IPS DF 6.9 (cell line): ENCODE data around the gene FUT3.

Source experiments
- DNase-seq: peaks from one replicate; pipeline ENCODE4 v3.0.0-alpha.2; 2013; ENCODE audit warnings: low read depth, low spot score
- H3K27ac ChIP-seq: one replicate; pipeline ENCODE4 v1.5.1; 2013; ENCODE audit warnings: low read length, control low read depth
- H3K27me3 ChIP-seq: 2 replicates; pipeline ENCODE4 v1.6.1; 2013; ENCODE audit warnings: mild to moderate bottlenecking, low read length; ENCODE audit not compliant: control insufficient read depth, insufficient read depth
- H3K36me3 ChIP-seq: 2 replicates; pipeline ENCODE4 v1.6.1; 2013; ENCODE audit warnings: low read length; ENCODE audit not compliant: control insufficient read depth, insufficient read depth
- H3K4me1 ChIP-seq: 2 replicates; pipeline ENCODE4 v1.6.1; 2013; ENCODE audit warnings: low read length; ENCODE audit not compliant: control insufficient read depth, insufficient read depth
- H3K4me3 ChIP-seq: 2 replicates; pipeline ENCODE4 v1.5.1; 2013; ENCODE audit warnings: mild to moderate bottlenecking, low read length
- H3K9me3 ChIP-seq: 2 replicates; pipeline ENCODE4 v1.6.1; 2013; ENCODE audit warnings: low read length, inconsistent platforms; ENCODE audit not compliant: control insufficient read depth, insufficient read depth
- WGBS: extraction: QIAGEN DNeasy Blood & Tissue Kit; methylation state at CpG from one replicate; pipeline ENCODE4 v1.1.7; 2013; ENCODE audit warnings: mixed read lengths, missing lambda C conversion rate; ENCODE audit not compliant: insufficient read length, insufficient coverage; 5-methylcytosine and 5-hydroxymethylcytosine counted together

The FUT3 gene

DNA sequence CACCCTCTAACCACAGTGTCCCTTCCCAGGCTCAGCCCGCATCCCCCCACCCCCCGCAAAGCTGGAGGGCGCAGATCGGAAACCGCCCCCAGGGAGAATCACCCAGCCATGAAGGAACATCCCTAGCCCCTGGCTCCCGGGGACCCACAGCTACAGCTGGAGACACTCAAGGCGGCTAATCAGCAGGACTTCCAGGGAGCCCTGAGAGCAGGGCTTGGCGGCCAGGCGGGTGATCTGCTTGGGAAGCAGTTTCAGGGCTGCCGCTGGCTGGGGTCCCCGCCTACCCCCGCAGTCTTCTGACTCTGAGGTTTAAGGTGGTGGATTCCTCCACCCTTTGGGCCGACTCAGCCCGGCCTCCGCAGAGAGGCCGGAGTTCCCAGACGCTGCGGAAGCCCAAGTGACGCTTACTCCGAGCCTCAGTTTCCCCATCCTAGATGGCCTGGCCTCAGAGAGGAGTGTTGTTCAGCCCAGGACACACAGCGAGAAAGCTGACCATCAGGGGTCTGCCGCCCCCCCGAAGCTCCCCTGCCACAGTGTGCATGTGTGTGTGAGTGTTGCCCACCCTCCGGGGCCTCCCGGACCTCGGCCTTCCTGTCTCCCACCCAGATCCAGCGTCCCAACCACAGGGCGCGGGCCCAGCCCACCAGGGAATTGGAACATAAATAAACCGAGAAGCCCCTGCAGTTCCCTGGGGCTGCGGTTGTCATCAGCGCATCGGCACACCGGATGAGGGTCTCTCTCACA is 21.5 kb downstream of the FUT3 start:
- no peaks in the 10 kb centered on the region for H3K27me3 ChIP-seq
- no peaks in the 10 kb centered on the region for H3K9me3 ChIP-seq
- WGBS, result no CpG with 5 or more reads among the region's 34 CpGs
- H3K4me3 ChIP-seq, result peak overlapping the region; percentile 61; the same call in 1 of the 2 replicates
- no peak for DNase-seq
- H3K36me3 ChIP-seq, result no peaks in the 10 kb centered on the region
- H3K4me1 ChIP-seq, result peaks cover 5% of the 10 kb centered on the region
- no peak overlapping the region for H3K27ac ChIP-seq

DNA sequence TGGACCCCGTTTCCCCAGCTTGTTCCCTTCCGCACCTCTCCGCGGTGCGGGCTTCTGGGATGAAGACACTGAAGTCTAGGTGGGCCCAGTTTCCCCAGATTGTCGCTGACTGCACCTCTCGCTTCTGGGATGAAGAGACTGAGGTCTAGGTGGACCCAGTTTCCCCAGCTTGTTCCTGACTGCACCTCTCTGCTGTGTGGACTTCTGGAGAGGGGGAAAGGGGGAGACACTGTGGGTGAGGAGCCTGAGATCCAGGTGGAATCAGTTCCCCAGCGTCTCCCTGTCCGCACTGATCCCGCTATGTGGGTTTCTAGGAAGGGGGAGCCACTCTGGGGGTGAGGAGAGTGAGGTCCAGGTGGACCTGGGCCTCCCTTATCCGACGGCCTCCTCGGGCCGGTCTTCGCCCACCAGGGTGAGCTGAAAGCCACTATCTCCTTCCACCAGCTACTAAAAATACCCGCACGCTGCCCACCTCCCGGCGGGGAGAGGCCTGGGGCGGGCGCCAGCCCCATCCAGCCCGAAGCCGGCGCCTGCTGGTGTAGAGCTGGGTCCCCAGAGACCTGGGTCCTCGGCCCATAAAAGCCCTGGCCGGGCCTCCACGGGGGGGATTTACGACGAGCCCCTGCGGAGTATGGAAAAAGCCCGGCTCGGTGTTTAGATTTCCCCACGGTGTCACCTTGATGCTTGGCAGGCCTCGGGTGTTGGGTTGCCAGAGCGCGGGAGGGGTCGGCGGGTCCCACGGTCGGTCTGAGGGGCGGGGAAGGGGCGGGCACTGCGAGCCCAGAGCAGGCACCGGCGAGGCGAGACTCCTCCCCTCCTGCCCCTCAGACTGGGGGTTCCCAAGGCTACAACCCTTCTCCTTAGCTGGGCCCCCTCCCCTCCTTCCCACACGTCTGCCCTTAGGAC is 22.3 kb downstream of the FUT3 start:
- H3K27me3 ChIP-seq, result no peaks in the 10 kb centered on the region
- no peak overlapping the region for H3K27ac ChIP-seq
- no peaks in the 10 kb centered on the region for H3K9me3 ChIP-seq
- WGBS, result no CpG with 5 or more reads among the region's 47 CpGs
- H3K4me3 ChIP-seq, result peak overlapping the region; percentile 61; the same call in 1 of the 2 replicates
- H3K4me1 ChIP-seq, result peaks cover 5% of the 10 kb centered on the region
- DNase-seq, result no peak
- no peaks in the 10 kb centered on the region for H3K36me3 ChIP-seq

DNA sequence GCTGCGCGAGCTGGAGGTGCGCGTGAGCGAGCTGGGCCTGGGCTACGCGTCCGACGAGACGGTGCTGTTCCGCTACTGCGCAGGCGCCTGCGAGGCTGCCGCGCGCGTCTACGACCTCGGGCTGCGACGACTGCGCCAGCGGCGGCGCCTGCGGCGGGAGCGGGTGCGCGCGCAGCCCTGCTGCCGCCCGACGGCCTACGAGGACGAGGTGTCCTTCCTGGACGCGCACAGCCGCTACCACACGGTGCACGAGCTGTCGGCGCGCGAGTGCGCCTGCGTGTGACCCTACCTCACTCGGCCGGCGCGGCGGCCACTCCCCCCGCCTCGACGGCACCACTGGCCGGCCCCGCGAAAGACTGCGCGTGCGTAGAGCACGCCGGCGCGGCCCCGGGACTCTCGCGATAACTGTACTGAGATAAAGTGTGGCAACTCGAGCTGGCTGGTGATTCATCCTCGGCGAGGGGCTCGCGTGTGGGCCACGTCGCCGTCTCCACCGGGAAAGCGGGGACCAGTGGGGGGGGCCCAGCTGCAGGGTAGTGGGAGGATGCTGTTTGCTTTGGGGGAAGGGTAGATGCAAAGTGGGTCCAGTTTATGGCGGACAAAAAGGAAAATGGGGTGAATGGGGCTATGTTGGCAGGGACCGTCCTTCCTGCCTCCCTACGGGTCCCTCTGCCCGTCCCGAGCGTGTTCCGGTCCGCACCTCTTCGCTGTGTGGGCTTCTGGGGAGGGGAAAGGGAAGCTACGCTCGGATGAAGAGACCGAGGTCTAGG is 23.2 kb downstream of the FUT3 start:
- no peaks in the 10 kb centered on the region for H3K27me3 ChIP-seq
- WGBS, result no CpG with 5 or more reads among the region's 91 CpGs
- no peaks in the 10 kb centered on the region for H3K36me3 ChIP-seq
- peaks cover 5% of the 10 kb centered on the region for H3K4me1 ChIP-seq
- peak overlapping the region; percentile 61; the same call in 1 of the 2 replicates for H3K4me3 ChIP-seq
- no peak overlapping the region for H3K27ac ChIP-seq
- DNase-seq, result peak; percentile 73
- no peaks in the 10 kb centered on the region for H3K9me3 ChIP-seq

DNA sequence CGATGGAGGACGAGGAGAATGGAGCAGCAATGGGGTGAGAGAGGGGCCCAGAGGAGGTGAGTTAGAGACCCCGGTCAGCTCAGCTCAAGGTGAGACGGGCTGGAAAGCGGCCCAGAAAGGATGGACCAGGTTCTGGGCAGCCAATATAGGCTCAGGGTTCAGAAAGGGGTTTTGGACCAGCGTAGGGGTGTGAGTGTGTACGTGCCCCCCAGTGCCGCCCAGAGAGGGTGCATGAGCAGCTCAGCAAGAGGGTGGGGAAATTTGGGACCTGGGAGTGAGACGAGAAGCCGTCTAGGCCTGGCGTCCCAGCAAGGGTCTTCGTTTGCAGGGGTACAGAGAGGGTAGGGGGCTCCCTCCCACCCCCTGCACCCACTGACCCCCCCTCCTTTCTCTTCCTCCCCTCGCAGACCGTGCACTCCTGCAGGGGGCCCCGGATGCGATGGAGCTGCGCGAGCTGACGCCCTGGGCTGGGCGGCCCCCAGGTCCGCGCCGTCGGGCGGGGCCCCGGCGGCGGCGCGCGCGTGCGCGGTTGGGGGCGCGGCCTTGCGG is 23.8 kb downstream of the FUT3 start:
- H3K9me3 ChIP-seq, result no peaks in the 10 kb centered on the region
- H3K4me3 ChIP-seq, result peak overlapping the region; percentile 34; the same call in 1 of the 2 replicates
- DNase-seq, result no peak
- no CpG with 5 or more reads among the region's 37 CpGs for WGBS
- no peak overlapping the region for H3K27ac ChIP-seq
- H3K4me1 ChIP-seq, result peaks cover 5% of the 10 kb centered on the region
- no peaks in the 10 kb centered on the region for H3K27me3 ChIP-seq
- H3K36me3 ChIP-seq, result no peaks in the 10 kb centered on the region

DNA sequence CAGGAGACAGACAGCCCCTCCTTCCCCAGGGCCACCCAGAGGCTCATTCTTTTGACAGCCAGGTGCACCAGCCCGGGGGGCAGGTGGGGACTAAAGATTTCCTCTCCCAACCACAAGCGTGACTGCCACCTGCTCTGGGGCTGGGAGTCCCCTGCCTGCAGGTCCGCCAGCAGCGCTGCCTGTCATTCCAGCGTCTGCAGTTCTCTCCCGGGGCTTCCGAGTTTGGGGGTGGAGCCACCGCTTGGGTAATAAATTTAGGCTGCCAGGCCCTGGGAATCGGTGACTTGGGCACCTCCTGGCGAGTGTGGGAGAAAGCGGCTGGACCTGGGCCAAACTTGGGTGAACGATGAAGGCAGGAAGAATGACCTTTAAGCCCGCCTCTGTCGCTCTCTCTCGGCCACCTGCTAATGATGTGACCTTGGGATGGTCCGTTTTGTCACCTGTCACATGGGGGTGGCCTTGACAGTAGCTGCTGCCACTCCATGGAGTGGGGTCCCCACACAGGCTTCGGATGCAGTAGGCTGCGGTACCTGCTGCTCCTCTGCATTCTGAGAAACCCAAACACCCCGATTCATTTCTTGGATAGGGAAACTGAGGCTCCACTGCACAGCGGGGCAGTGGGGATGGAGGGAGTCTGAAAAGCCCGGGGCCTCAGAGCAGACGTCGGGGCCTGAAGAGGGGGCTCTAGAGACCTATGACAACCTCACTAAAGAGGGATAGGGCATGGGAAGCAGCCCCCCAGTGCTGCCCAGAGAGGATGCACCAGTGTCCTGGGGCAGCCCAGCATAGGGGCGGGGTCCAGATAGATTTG is 24.5 kb downstream of the FUT3 start:
- DNase-seq, result no peak
- peaks cover 5% of the 10 kb centered on the region for H3K4me1 ChIP-seq
- H3K4me3 ChIP-seq, result no peak overlapping the region
- no peaks in the 10 kb centered on the region for H3K9me3 ChIP-seq
- no peak overlapping the region for H3K27ac ChIP-seq
- H3K36me3 ChIP-seq, result no peaks in the 10 kb centered on the region
- no peaks in the 10 kb centered on the region for H3K27me3 ChIP-seq
- no CpG with 5 or more reads among the region's 24 CpGs for WGBS

DNA sequence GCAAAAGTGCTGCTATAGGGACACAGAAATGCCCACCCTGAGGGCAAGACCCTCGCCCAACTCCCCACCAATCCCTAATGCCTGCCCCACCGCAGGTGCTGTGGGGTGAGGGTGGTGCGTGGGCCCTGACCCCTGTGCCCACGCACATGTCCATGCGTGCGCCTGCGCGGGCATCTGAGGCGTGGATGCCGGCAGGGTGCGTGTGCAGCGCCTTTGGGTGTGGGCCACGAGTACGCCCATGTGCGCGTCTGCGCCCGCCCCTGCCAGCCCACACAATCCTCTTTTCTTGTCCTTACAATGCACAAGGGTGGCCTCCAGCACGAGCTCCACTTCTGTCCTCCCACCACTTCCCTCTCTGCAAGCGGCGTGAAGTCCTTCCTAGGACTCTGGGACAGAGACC is 26.1 kb downstream of the FUT3 start:
- H3K4me1 ChIP-seq, result peaks cover 5% of the 10 kb centered on the region
- H3K4me3 ChIP-seq, result no peak overlapping the region
- no CpG with 5 or more reads among the region's 21 CpGs for WGBS

DNA sequence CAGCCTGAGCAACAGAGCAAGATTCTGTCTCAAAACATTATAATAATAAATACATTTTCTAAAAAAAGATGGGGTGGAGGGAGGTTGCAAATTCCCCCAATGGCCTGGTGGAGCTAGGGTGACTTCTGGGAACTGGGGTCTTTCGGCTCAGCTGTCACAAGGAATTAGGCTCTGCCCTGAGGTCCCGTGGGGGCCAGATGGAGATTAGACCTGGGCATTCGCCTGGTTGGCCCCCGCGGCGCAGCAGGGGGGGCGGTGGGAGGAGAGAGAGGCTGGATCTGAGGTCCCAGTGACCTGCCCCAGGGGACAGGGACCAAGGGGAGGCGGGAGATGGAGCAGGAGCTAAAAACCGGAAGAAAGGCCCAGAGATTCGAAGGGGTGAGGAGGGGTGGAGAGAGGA is 26.5 kb downstream of the FUT3 start:
- no peaks in the 10 kb centered on the region for H3K27me3 ChIP-seq
- no CpG with 5 or more reads among the region's 10 CpGs for WGBS
- no peak for DNase-seq

More for the DNA sequence above, 26.1 kb downstream of the FUT3 start:
- DNase-seq, result no peak
- Histone ChIP-seq H3K36me3 (no peaks in the 10 kb centered on the region), H3K27ac (no peak overlapping the region), H3K27me3 (no peaks in the 10 kb centered on the region), H3K9me3 (no peaks in the 10 kb centered on the region)

DNA sequence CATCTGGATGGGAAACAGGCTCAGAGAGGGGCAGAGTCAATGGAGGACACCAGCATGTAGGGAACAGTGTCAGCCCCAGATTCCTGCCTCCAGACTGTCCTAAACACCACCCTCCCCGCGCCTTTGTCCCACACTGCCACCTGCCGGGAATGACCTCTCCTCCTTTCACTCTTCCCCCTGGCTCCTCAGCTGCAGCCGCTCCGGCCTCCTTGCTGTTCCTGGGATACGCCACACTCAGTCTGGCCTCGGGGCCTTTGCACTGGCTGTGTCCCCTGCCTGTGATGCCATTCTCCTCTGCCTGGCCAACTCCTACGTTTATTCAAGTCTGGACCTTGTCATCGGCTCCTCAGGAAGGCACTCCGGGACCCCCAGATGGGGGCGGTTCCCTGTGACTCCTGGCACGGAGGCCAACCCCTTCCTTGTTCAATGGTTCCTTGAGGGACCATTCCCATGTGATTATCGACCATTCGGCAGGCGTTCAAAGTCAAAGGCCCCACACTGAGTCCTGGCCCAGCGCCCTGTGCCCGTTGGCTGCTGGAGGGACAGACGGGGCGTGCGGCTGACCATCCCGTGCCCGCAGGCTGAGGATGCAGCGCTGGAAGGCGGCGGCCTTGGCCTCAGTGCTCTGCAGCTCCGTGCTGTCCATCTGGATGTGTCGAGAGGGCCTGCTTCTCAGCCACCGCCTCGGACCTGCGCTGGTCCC is 27.5 kb downstream of the FUT3 start:
- peaks cover 5% of the 10 kb centered on the region for H3K4me1 ChIP-seq
- WGBS, result no CpG with 5 or more reads among the region's 30 CpGs
- H3K27ac ChIP-seq, result no peak overlapping the region
- H3K27me3 ChIP-seq, result no peaks in the 10 kb centered on the region
- H3K36me3 ChIP-seq, result no peaks in the 10 kb centered on the region
- no peak for DNase-seq
- no peaks in the 10 kb centered on the region for H3K9me3 ChIP-seq
- H3K4me3 ChIP-seq, result no peak overlapping the region

More for the DNA sequence above, 26.5 kb downstream of the FUT3 start:
- Histone ChIP-seq H3K27ac (no peak overlapping the region), H3K9me3 (no peaks in the 10 kb centered on the region), H3K4me1 (peaks cover 5% of the 10 kb centered on the region), H3K36me3 (no peaks in the 10 kb centered on the region), H3K4me3 (no peak overlapping the region)

DNA sequence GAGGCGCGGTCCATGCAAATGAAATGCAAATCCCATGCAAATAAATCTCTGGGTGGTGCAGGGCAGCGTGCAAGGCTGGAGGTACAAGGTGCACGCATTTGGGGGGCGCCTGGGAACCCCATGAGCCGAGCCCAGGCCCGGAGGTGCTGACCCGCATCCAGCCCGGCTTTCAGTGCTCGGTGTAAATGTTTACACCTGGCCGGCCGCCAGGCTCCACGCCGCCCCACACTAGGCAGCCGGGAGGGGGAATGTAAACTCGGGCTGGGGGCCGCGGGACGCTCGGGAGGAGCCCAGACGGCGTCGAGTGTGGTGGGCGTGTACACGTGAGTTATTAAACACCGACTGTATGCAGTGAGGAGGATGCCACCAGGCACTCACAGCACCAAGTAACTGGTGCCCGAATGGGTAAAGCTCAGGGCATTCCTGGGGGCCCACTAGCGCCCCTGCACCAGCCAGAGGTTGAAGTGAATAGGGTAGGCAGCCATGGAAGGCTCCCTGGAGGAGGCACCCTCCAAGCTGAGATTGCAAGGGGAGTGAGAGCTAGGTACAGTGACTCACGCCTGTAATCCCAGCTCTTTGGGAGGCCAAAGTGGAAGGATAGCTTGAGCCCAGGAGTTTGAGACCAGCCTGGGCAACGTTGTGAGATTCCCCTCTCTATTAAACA is 28.9 kb downstream of the FUT3 start:
- Histone ChIP-seq H3K4me1 (peaks cover 5% of the 10 kb centered on the region), H3K27ac (no peak overlapping the region), H3K27me3 (no peaks in the 10 kb centered on the region), H3K36me3 (no peaks in the 10 kb centered on the region), H3K9me3 (no peaks in the 10 kb centered on the region), H3K4me3 (no peak overlapping the region)
- no CpG with 5 or more reads among the region's 30 CpGs for whole genome bisulfite sequencing
- DNase-seq, result no peak
